GM23338 (cell line): Measurements from ENCODE around the gene PSMB5. TPM values are rescaled to one million over a fixed set of nuclear protein-coding genes. Genes with fewer than 3 reads are reported as not detected.

Source experiments
- ATAC-seq: fragments of 200-7000 bp; cut with Tn5 transposase; 3 replicates; pipeline ENCODE4 v1.9.1; 2020
- DNase-seq: peaks from one replicate; pipeline ENCODE4 v3.0.0-alpha.2; 2015; ENCODE audit warnings: low spot score
- H2AFZ ChIP-seq: fragments of 200-600 bp; sonication (generic); 2 replicates; pipeline ENCODE4 v1.8.0; 2016; ENCODE audit warnings: antibody characterized with exemption, mild to moderate bottlenecking, moderate library complexity
- H3F3A ChIP-seq: fragments of 200-600 bp; sonication (generic); replicated peaks from 2 replicates; pipeline ENCODE4 v1.8.0; 2017; ENCODE audit warnings: antibody characterized with exemption, mixed run types, low read depth
- H3K27ac ChIP-seq: fragments of 200-600 bp; sonication (generic); 2 replicates; pipeline ENCODE4 v1.6.1; 2016; ENCODE audit warnings: low read depth
- H3K27me3 ChIP-seq: fragments of 200-600 bp; sonication (generic); 2 replicates; pipeline ENCODE4 v1.8.0; 2016; ENCODE audit warnings: mild to moderate bottlenecking, mixed run types, moderate library complexity; ENCODE audit not compliant: insufficient read depth
- H3K36me3 ChIP-seq: fragments of 200-600 bp; sonication (generic); 2 replicates; pipeline ENCODE4 v1.8.0; 2016; ENCODE audit warnings: mild to moderate bottlenecking; ENCODE audit not compliant: insufficient read depth
- H3K4me1 ChIP-seq: fragments of 200-600 bp; sonication (generic); 2 replicates; pipeline ENCODE4 v1.8.0; 2016; ENCODE audit warnings: mild to moderate bottlenecking, moderate library complexity; ENCODE audit not compliant: insufficient read depth
- H3K4me2 ChIP-seq: fragments of 200-600 bp; sonication (generic); 2 replicates; pipeline ENCODE4 v1.7.1; 2017; ENCODE audit warnings: mixed run types
- H3K4me3 ChIP-seq: fragments of 200-600 bp; sonication (generic); 2 replicates; pipeline ENCODE4 v1.6.1; 2016; ENCODE audit warnings: mixed run types
- H3K79me2 ChIP-seq: fragments of 200-600 bp; sonication (generic); replicated peaks from 2 replicates; pipeline ENCODE4 v1.8.0; 2017; ENCODE audit warnings: mild to moderate bottlenecking; ENCODE audit not compliant: insufficient read depth
- H3K9me2 ChIP-seq: fragments of 200-600 bp; sonication (generic); 2 replicates; pipeline ENCODE4 v1.8.0; 2017; ENCODE audit not compliant: insufficient read depth
- H4K20me1 ChIP-seq: fragments of 200-600 bp; sonication (generic); replicated peaks from 2 replicates; pipeline ENCODE4 v1.8.0; 2017; ENCODE audit warnings: mild to moderate bottlenecking; ENCODE audit not compliant: insufficient read depth
- H3K27ac Mint-ChIP-seq: 2 replicates; pipeline ENCODE4 v1.8.0; 2020; ENCODE audit warnings: inconsistent platforms, mild to moderate bottlenecking, moderate library complexity, mixed read lengths
- H3K27me3 Mint-ChIP-seq: 3 replicates; pipeline ENCODE4 v1.8.0; 2022; ENCODE audit warnings: low read depth, mild to moderate bottlenecking, moderate library complexity, mixed read lengths, inconsistent platforms; ENCODE audit not compliant: insufficient read depth, poor library complexity
- H3K36me3 Mint-ChIP-seq: 3 replicates; pipeline ENCODE4 v1.8.0; 2021; ENCODE audit warnings: low read depth, mild to moderate bottlenecking, inconsistent platforms, moderate library complexity, mixed read lengths
- H3K4me1 Mint-ChIP-seq: 3 replicates; pipeline ENCODE4 v1.8.0; 2020; ENCODE audit warnings: mild to moderate bottlenecking, inconsistent platforms, mixed read lengths
- H3K4me3 Mint-ChIP-seq: 3 replicates; pipeline ENCODE4 v1.8.0; 2021; ENCODE audit warnings: moderate library complexity, mild to moderate bottlenecking, inconsistent platforms, mixed read lengths
- H3K9me3 Mint-ChIP-seq: 3 replicates; pipeline ENCODE4 v1.8.0; 2020; ENCODE audit warnings: moderate library complexity, mild to moderate bottlenecking, inconsistent platforms, mixed read lengths
- CREB1 ChIP-seq: fragments of 250-450 bp; sonication (Bioruptor Pico); IDR thresholded peaks from 2 replicates; pipeline ENCODE4 v1.5.0; 2020; ENCODE audit warnings: low read depth, mild to moderate bottlenecking, moderate library complexity
- ETS1 ChIP-seq: IDR thresholded peaks from 2 replicates; pipeline ENCODE4 v1.6.1; 2016; ENCODE audit warnings: antibody characterized with exemption
- EZH2phosphoT487 ChIP-seq: fragments of 200-600 bp; sonication (generic); IDR thresholded peaks from one replicate; pipeline ENCODE4 v1.8.1; 2018; ENCODE audit warnings: antibody characterized with exemption; ENCODE audit not compliant: unreplicated experiment
- JUNB ChIP-seq: IDR thresholded peaks from one replicate; pipeline ENCODE4 v1.6.1; 2016; ENCODE audit warnings: antibody characterized with exemption; ENCODE audit not compliant: unreplicated experiment
- NANOG ChIP-seq: IDR thresholded peaks from 2 replicates; pipeline ENCODE4 v1.6.1; 2016; ENCODE audit warnings: antibody characterized with exemption, borderline replicate concordance
- POLR2AphosphoS5 ChIP-seq: IDR thresholded peaks from 2 replicates; pipeline ENCODE4 v1.6.1; 2016; ENCODE audit warnings: antibody characterized with exemption, low read depth
- REST ChIP-seq: IDR thresholded peaks from one replicate; pipeline ENCODE4 v1.6.1; 2018; ENCODE audit warnings: antibody characterized with exemption; ENCODE audit not compliant: unreplicated experiment
- STAT1 ChIP-seq: IDR thresholded peaks from one replicate; pipeline ENCODE4 v1.6.1; 2016; ENCODE audit warnings: antibody characterized with exemption; ENCODE audit not compliant: unreplicated experiment
- ZNF462 ChIP-seq: fragments of 250-450 bp; sonication (Bioruptor Pico); IDR thresholded peaks from 2 replicates; pipeline ENCODE4 v1.5.0; 2020; ENCODE audit warnings: mild to moderate bottlenecking, moderate library complexity
- polyA plus RNA-seq: library from polyadenylated mRNA; unstranded; fragments of >200 nt; fragmentation: Nextera tagmentation; extraction: Ambion mirVana; gene quantifications from 2 replicates; pipeline ENCODE4 v1.2.1, GENCODE V29; 2016
- total RNA-seq: library from RNA; depleted of rRNA; stranded (reverse); fragments of >200 nt; shearing (Covaris generic); gene quantifications from 2 replicates; pipeline ENCODE4 v1.2.3, GENCODE V29; 2014

PSMB5 gene
- total and polyA plus RNA-seq, 2 experiments from 2014 or later, result 265 to 341 TPM

- peaks cover 30% of the 10 kb centered on the region for H3K4me1 Mint-ChIP-seq
- H3K27ac ChIP-seq, result peak within 1 kb of the TSS; percentile 81; the same call in 1 of the 2 replicates
- no peak within 1 kb of the TSS for H3K27ac Mint-ChIP-seq
- peak within 1 kb of the TSS; percentile 92 for H3K4me2 ChIP-seq
- peak within 1 kb of the TSS; percentile 70 for H3K4me3 ChIP-seq
- no peaks in the 10 kb centered on the region; the same call in none of the 2 replicates for H4K20me1 ChIP-seq
- H3K4me3 Mint-ChIP-seq, result no peak within 1 kb of the TSS; the same call in 2 of the 3 replicates
- TF ChIP-seq POLR2AphosphoS5 (peak; percentile 80), JUNB (no peak), STAT1 (no peak), EZH2phosphoT487 (no peak), CREB1 (peak; percentile 67)
- no peaks in the 10 kb centered on the region for H3K36me3 ChIP-seq
- peaks cover 31% of the 10 kb centered on the region for H3K4me1 ChIP-seq
- peak within 1 kb of the TSS; percentile 8; the same call in 1 of the 2 replicates for H2AFZ ChIP-seq
- peaks cover 39% of the 10 kb centered on the region for H3K79me2 ChIP-seq
- H3K36me3 Mint-ChIP-seq, result peaks cover 36% of the 10 kb centered on the region
- peaks cover 26% of the 10 kb centered on the region for H3F3A ChIP-seq
- H3K27me3 Mint-ChIP-seq, result peaks cover 13% of the 10 kb centered on the region
- peaks cover 19% of the 10 kb centered on the region for H3K27me3 ChIP-seq
- peak; percentile 17 for ATAC-seq
- H3K9me3 Mint-ChIP-seq, result peaks cover 14% of the 10 kb centered on the region; the same call in 2 of the 3 replicates
- no peaks in the 10 kb centered on the region for H3K9me2 ChIP-seq
- peak; percentile 96 for DNase-seq
Measured at GRCh38 chr14:22982477-22983245, 52.0 kb downstream of the PSMB5 start, which contains the start of gene AJUBA. AJUBA (minus strand) TSS chr14:22982551; CDS start chr14:22982266, 285 bp downstream.

- Histone ChIP-seq H3F3A (peaks cover 30% of the 10 kb centered on the region), H3K4me3 (peak overlapping the region; percentile 70), H2AFZ (no peak overlapping the region), H3K79me2 (peaks cover 39% of the 10 kb centered on the region), H3K9me2 (no peaks in the 10 kb centered on the region), H3K4me1 (peaks cover 36% of the 10 kb centered on the region), H3K4me2 (peak overlapping the region; percentile 92), H3K36me3 (no peaks in the 10 kb centered on the region), H3K27me3 (peaks cover 19% of the 10 kb centered on the region), H4K20me1 (no peaks in the 10 kb centered on the region; the same call in none of the 2 replicates), H3K27ac (0 out of 2 replicates have a peak overlapping the region, but pooled peaks have one; percentile 81)
- Mint-ChIP-seq H3K27me3 (peaks cover 12% of the 10 kb centered on the region), H3K4me1 (peaks cover 37% of the 10 kb centered on the region), H3K4me3 (no peak overlapping the region; the same call in 2 of the 3 replicates), H3K9me3 (peaks cover 14% of the 10 kb centered on the region; the same call in 2 of the 3 replicates), H3K36me3 (peaks cover 36% of the 10 kb centered on the region), H3K27ac (no peak overlapping the region)
- peak; percentile 65 for DNase-seq
- peak; percentile 14 for ATAC-seq
- no peak for TF ChIP-seq EZH2phosphoT487
- no peak for TF ChIP-seq NANOG
- TF ChIP-seq STAT1, result no peak
- TF ChIP-seq ETS1, result no peak
- TF ChIP-seq REST, result no peak
- TF ChIP-seq ZNF462 (CRISPR knock-in tag), result no peak
Measured at GRCh38 chr14:22981876-22982476, 52.7 kb downstream of the PSMB5 start.
